Heart left ventricle (tissue), 13 donors: Measurements from ENCODE around the gene CSRP2.

ENCODE experiments used
- POLR2A ChIP-seq, 2 donors: fragments of 450-650 bp; IDR thresholded peaks; one replicate each; pipeline ENCODE4 v1.6.1; 2017; ENCODE audit warnings: antibody characterized with exemption in 2 of 2, mild to moderate bottlenecking in 2 of 2, moderate library complexity in 2 of 2
- TF ChIP-seq, protein P1 (sequence below), 12 donors: fragments of 200-600 bp; sonication (generic) in 4 of 12; IDR thresholded peaks; one replicate each; pipeline versions ENCODE4 v1.5.0 to v1.8.0; 2018 to 2022; ENCODE audit warnings: antibody characterized with exemption in 12 of 12, mild to moderate bottlenecking in 5 of 12
- donor health status: ischemic (EF 13 %, LVEDD 7.1; RV severe dilation, severe dysfunction).
- donor health status: DM: no; HTN: yes; CAD: no.
- donor health status: DM: no; HTN: no; CAD: no.
- donor health status: ischemic (EF 25% LVEDD 6.9; RV normal size, moderate dysfunction).
- donor health status: ischemic (EF 25% LVEDD 5.7; RV mildly dilated, moderate dysfunction).
- donor health status: ischemic (EF 35%, LVEDD 5.7; RV mildly dilated, moderate dysfunction).
- donor health status: nonischemic (EF 11% LVEDD 7.7; RV severe dilation, severe dysfunction).
- donor health status: DM: yes; HTN: yes; CAD: no.
- donor health status: PGD.
- donor health status: ischemic (EF 29% LVEDD 5.4; RV normal size, mild dysfunction).
- donor health status: nonischemic (EF 23%, LVEDD 6.1; RV moderate dilation, normal function).

DNA sequence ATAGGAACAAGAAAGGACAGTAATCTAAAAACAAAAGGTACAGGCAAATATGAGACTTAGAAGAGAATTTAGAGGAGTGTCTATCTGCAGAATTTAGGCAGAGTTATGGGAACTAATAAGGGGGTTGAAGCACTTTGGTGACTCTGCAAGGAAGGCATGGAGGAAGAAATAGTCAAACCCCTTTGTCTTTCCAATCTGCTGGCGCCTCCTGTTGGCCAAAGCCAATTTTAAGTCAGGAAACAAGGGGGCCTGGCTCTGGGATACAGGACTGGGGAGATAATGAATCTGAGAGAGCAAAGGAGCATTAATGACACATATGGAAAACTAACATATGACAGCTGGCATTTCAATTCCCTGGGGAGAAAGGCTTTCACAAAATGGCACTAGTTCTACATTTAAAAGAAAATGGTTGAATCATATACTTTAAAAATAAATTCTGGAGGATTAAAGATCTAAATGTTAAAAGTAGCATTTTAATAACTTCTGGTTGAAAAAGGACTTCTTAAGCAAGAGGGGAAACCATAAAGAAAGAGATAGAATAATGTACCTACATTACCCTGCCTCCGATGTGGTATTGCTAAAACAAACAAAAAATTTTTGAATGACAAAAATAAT lies 48.5 kb upstream of the CSRP2 start:
- TF ChIP-seq, protein P1, sequence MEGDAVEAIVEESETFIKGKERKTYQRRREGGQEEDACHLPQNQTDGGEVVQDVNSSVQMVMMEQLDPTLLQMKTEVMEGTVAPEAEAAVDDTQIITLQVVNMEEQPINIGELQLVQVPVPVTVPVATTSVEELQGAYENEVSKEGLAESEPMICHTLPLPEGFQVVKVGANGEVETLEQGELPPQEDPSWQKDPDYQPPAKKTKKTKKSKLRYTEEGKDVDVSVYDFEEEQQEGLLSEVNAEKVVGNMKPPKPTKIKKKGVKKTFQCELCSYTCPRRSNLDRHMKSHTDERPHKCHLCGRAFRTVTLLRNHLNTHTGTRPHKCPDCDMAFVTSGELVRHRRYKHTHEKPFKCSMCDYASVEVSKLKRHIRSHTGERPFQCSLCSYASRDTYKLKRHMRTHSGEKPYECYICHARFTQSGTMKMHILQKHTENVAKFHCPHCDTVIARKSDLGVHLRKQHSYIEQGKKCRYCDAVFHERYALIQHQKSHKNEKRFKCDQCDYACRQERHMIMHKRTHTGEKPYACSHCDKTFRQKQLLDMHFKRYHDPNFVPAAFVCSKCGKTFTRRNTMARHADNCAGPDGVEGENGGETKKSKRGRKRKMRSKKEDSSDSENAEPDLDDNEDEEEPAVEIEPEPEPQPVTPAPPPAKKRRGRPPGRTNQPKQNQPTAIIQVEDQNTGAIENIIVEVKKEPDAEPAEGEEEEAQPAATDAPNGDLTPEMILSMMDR (IDR thresholded peaks at IDR 0.05), result peak; percentile 19 to 57 (median 41)
- no peak for TF ChIP-seq POLR2A (IDR thresholded peaks at IDR 0.05)
